IPS-20b (cell line): Measurements from ENCODE around the gene AGTR1.
"Not testable (repeated sequence)": the region's sequence is repeated elsewhere in the genome, so short reads cannot be mapped to it uniquely, and the experiment has no call there.

Experiments used
- H3K27ac ChIP-seq: one replicate; pipeline ENCODE4 v1.5.1; 2013; ENCODE audit warnings: low read length
- H3K27me3 ChIP-seq: 2 replicates; pipeline ENCODE4 v1.6.1; 2013; ENCODE audit warnings: mild to moderate bottlenecking, low read length, inconsistent platforms; ENCODE audit not compliant: insufficient read depth
- H3K36me3 ChIP-seq: 2 replicates; pipeline ENCODE4 v1.6.1; 2013; ENCODE audit warnings: low read depth, mild to moderate bottlenecking, inconsistent platforms, low read length, moderate library complexity; ENCODE audit not compliant: insufficient read depth
- H3K4me1 ChIP-seq: 2 replicates; pipeline ENCODE4 v1.6.1; 2013; ENCODE audit warnings: mild to moderate bottlenecking, control low read depth, inconsistent platforms, low read length, moderate library complexity; ENCODE audit not compliant: insufficient read depth
- H3K4me3 ChIP-seq: 2 replicates; pipeline ENCODE4 v1.5.1; 2013; ENCODE audit warnings: mild to moderate bottlenecking, low read length, inconsistent platforms
- H3K9ac ChIP-seq: 2 replicates; pipeline ENCODE4 v1.6.1; 2013; ENCODE audit warnings: low read depth, mild to moderate bottlenecking, inconsistent platforms, low read length, moderate library complexity
- H3K9me3 ChIP-seq: 2 replicates; pipeline ENCODE4 v1.6.1; 2013; ENCODE audit warnings: mild to moderate bottlenecking, low read depth, low read length, inconsistent platforms; ENCODE audit not compliant: insufficient read depth

Gene AGTR1

GRCh38 chr3:148763986-148764935 lies 66.6 kb downstream of the AGTR1 start:
- Histone ChIP-seq H3K9ac (no peak overlapping the region), H3K36me3 (no peaks in the 10 kb centered on the region), H3K9me3 (no peaks in the 10 kb centered on the region), H3K27ac (no peak overlapping the region), H3K4me1 (peaks cover 9% of the 10 kb centered on the region), H3K27me3 (no peaks in the 10 kb centered on the region), H3K4me3 (no peak overlapping the region)

- H3K27ac ChIP-seq = no peak overlapping the region
- H3K4me3 ChIP-seq = no peak overlapping the region
- H3K9ac ChIP-seq = no peak overlapping the region
- no peaks in the 10 kb centered on the region for H3K36me3 ChIP-seq
- no peaks in the 10 kb centered on the region for H3K27me3 ChIP-seq
- H3K9me3 ChIP-seq = no peaks in the 10 kb centered on the region
- H3K4me1 ChIP-seq = no peaks in the 10 kb centered on the region
Observed at GRCh38 chr3:148772361-148772760, 74.7 kb downstream of the AGTR1 start.

- H3K4me1 ChIP-seq = no peaks in the 10 kb centered on the region
- H3K9ac ChIP-seq = no peak overlapping the region
- H3K9me3 ChIP-seq = no peaks in the 10 kb centered on the region
- no peaks in the 10 kb centered on the region for H3K27me3 ChIP-seq
- H3K27ac ChIP-seq = no peak overlapping the region
- H3K36me3 ChIP-seq = no peaks in the 10 kb centered on the region
- H3K4me3 ChIP-seq = no peak overlapping the region
Observed at GRCh38 chr3:148772835-148773234, 75.1 kb downstream of the AGTR1 start.

- H3K27ac ChIP-seq = no peak overlapping the region
- no peaks in the 10 kb centered on the region for H3K36me3 ChIP-seq
- H3K27me3 ChIP-seq = no peaks in the 10 kb centered on the region
- no peaks in the 10 kb centered on the region for H3K4me1 ChIP-seq
- no peak overlapping the region for H3K9ac ChIP-seq
- no peaks in the 10 kb centered on the region for H3K9me3 ChIP-seq
- H3K4me3 ChIP-seq = no peak overlapping the region
Observed at GRCh38 chr3:148773805-148774204, 76.1 kb downstream of the AGTR1 start.

GRCh38 chr3:148778926-148779325 lies 81.2 kb downstream of the AGTR1 start:
- H3K27ac ChIP-seq = no peak overlapping the region
- H3K4me1 ChIP-seq = no peaks in the 10 kb centered on the region
- H3K4me3 ChIP-seq = no peak overlapping the region
- H3K9me3 ChIP-seq = no peaks in the 10 kb centered on the region
- no peaks in the 10 kb centered on the region for H3K36me3 ChIP-seq
- H3K27me3 ChIP-seq = no peaks in the 10 kb centered on the region
- no peak overlapping the region for H3K9ac ChIP-seq

- H3K4me1 ChIP-seq, H3K36me3 ChIP-seq, H3K27ac ChIP-seq, H3K9me3 ChIP-seq, H3K9ac ChIP-seq, H3K4me3 ChIP-seq, H3K27me3 ChIP-seq: not testable (repeated sequence)
Observed at GRCh38 chr3:148785026-148785425, 87.3 kb downstream of the AGTR1 start.

- not testable (repeated sequence) for H3K4me1 ChIP-seq, H3K9me3 ChIP-seq
Observed at GRCh38 chr3:148786159-148786558, 88.5 kb downstream of the AGTR1 start.

GRCh38 chr3:148789146-148789545 lies 91.4 kb downstream of the AGTR1 start:
- Histone ChIP-seq H3K4me3 (no peak overlapping the region), H3K9ac (no peak overlapping the region), H3K27ac (no peak overlapping the region), H3K36me3 (no peaks in the 10 kb centered on the region), H3K4me1 (0 out of 2 replicates have a peak, but pooled peaks cover 5% of the 10 kb centered on the region), H3K9me3 (peaks cover 8% of the 10 kb centered on the region; the same call in 1 of the 2 replicates), H3K27me3 (no peaks in the 10 kb centered on the region)

More at GRCh38 chr3:148786159-148786558, 88.5 kb downstream of the AGTR1 start:
- H3K4me3 ChIP-seq, H3K9ac ChIP-seq, H3K36me3 ChIP-seq, H3K27ac ChIP-seq, H3K27me3 ChIP-seq: not testable (repeated sequence)

GRCh38 chr3:148789906-148790305 lies 92.2 kb downstream of the AGTR1 start:
- Histone ChIP-seq H3K27ac (no peak overlapping the region), H3K9ac (no peak overlapping the region), H3K4me3 (no peak overlapping the region), H3K4me1 (0 out of 2 replicates have a peak, but pooled peaks cover 5% of the 10 kb centered on the region), H3K9me3 (peaks cover 8% of the 10 kb centered on the region; the same call in 1 of the 2 replicates), H3K36me3 (no peaks in the 10 kb centered on the region), H3K27me3 (no peaks in the 10 kb centered on the region)

- H3K4me1 ChIP-seq = 0 out of 2 replicates have a peak, but pooled peaks cover 5% of the 10 kb centered on the region
- no peak overlapping the region for H3K9ac ChIP-seq
- no peak overlapping the region for H3K27ac ChIP-seq
- H3K4me3 ChIP-seq = no peak overlapping the region
- no peaks in the 10 kb centered on the region for H3K36me3 ChIP-seq
- H3K9me3 ChIP-seq = peaks cover 8% of the 10 kb centered on the region; the same call in 1 of the 2 replicates
- H3K27me3 ChIP-seq = no peaks in the 10 kb centered on the region
Observed at GRCh38 chr3:148790370-148790769, 92.7 kb downstream of the AGTR1 start.

- Histone ChIP-seq H3K4me3 (no peak overlapping the region), H3K27me3 (no peaks in the 10 kb centered on the region), H3K27ac (no peak overlapping the region), H3K36me3 (no peaks in the 10 kb centered on the region), H3K4me1 (0 out of 2 replicates have a peak, but pooled peaks cover 5% of the 10 kb centered on the region), H3K9me3 (peaks cover 8% of the 10 kb centered on the region; the same call in 1 of the 2 replicates), H3K9ac (no peak overlapping the region)
Observed at GRCh38 chr3:148790851-148791735, 93.4 kb downstream of the AGTR1 start.
